ENCODE data around the gene NAP1L4. TPM values are rescaled to one million over a fixed set of nuclear protein-coding genes. Genes with fewer than 3 reads are reported as not detected.

NAP1L4 gene
- total and polyA plus RNA-seq, 2 of the 4 experiments (the other 2 are of a cell fraction): 71.5 to 80.7 TPM

- CTCF ChIA-PET: no interaction called here
Observed at GRCh38 chr11:2916114-2916891, 75.8 kb downstream of the NAP1L4 start.

More at GRCh38 chr11:2916114-2916891, 75.8 kb downstream of the NAP1L4 start:
- no peak overlapping the region for H2BK15ac ChIP-seq (ENCODE audit: low read depth, low read length)
- no peak overlapping the region for H3K56ac ChIP-seq (ENCODE audit: extremely low read depth, insufficient read depth, low read length)
- no TSS peak for BruUV-seq (replicated peaks)
- H4K8ac ChIP-seq (ENCODE audit: low read depth in 2 of 2, low read length in 2 of 2): no peak overlapping the region
- H3K14ac ChIP-seq (replicated peaks; ENCODE audit: low read depth, low read length): no peak overlapping the region
- H4K5ac ChIP-seq (ENCODE audit: low read depth, low read length): no peak overlapping the region
- no peak overlapping the region for H4K91ac ChIP-seq (ENCODE audit: insufficient read depth, low read depth, low read length)
- H3K36me3 ChIP-seq (ENCODE audit: control insufficient read depth, insufficient read depth, low read length): no peaks in the 10 kb centered on the region
- no peak overlapping the region for H3K18ac ChIP-seq (ENCODE audit: low read depth, low read length)
- ATAC-seq (ENCODE audit: low read depth) (no peak), DNase-seq (no peak)
- no peaks in the 10 kb centered on the region for H3K9me3 ChIP-seq (ENCODE audit: control insufficient read depth, insufficient read depth, low read length)
- no peaks in the 10 kb centered on the region for H3K27me3 ChIP-seq (ENCODE audit: control insufficient read depth, insufficient read depth, low read length)
- no peak overlapping the region for H3K4me2 ChIP-seq (ENCODE audit: low read depth, low read length)
- no peak overlapping the region for H2BK5ac ChIP-seq (ENCODE audit: low read depth, low read length, poor library complexity, severe bottlenecking)
- H2AFZ ChIP-seq (replicated peaks; ENCODE audit: low read length, poor library complexity): no peak overlapping the region
- H3K4me1 ChIP-seq (ENCODE audit: control insufficient read depth, insufficient read depth, low read length): peaks cover 16% of the 10 kb centered on the region
- POLR2A ChIA-PET (ENCODE audit: unreplicated experiment): no interaction called here
- H3K4ac ChIP-seq (ENCODE audit: low read depth, low read length): no peak overlapping the region
- no peak overlapping the region for H3K27ac ChIP-seq (ENCODE audit: insufficient read depth, low read length)
- no peak overlapping the region for H3K9ac ChIP-seq (ENCODE audit: low read depth, low read length)
- in situ Hi-C loops (cut with MboI; ENCODE audit: low sequenced_read_pairs) (no loop called here), intact Hi-C loops (cut with micrococcal nuclease) (no loop called here), dilution Hi-C loops (cut with HindIII; ENCODE audit: low sequenced_read_pairs, unreplicated experiment) (no loop called here)
- peaks cover 0 to 7% of the 10 kb centered on the region in 2 experiments; a peak in 1 of 4 replicates for H3K79me1 ChIP-seq (ENCODE audit: low read depth in 1 of 2, low read length in 2 of 2)
- H2AK9ac ChIP-seq (replicated peaks; ENCODE audit: low read depth, low read length, poor library complexity): peak overlapping the region; percentile 55
- H2BK120ac ChIP-seq (ENCODE audit: low read depth, low read length): no peak overlapping the region
- peaks cover 11% of the 10 kb centered on the region for H3K9me1 ChIP-seq (ENCODE audit: insufficient read depth, low read length)
- no peak overlapping the region for H3K4me3 ChIP-seq (ENCODE audit: insufficient read depth, low read depth, low read length)
- H2BK20ac ChIP-seq (ENCODE audit: low read depth, low read length): no peak overlapping the region
- no peak for TF ChIP-seq BHLHE40 (IDR thresholded peaks at IDR 0.05; ENCODE audit: low read depth, low read length)
- TF ChIP-seq MAFK (IDR thresholded peaks at IDR 0.05; ENCODE audit: low read depth, low read length): no peak
- no peak overlapping the region for H3K23ac ChIP-seq (ENCODE audit: low read depth, low read length)
- WGBS, 2 experiments (ENCODE audit: extremely low coverage in 2 of 2, insufficient read length in 1 of 2): 92% methylated on average over 5 of the region's 20 CpGs; no CpG with 5 or more reads in 1 of the 2 experiments
- no peaks in the 10 kb centered on the region for H4K20me1 ChIP-seq (ENCODE audit: insufficient read depth, low read length)
- no peak overlapping the region for H2AK5ac ChIP-seq (ENCODE audit: low read depth, low read length)

All from IMR-90 (cell line).